ENCODE data around the gene KIF26A. TPM values are rescaled to one million over a fixed set of nuclear protein-coding genes. Genes with fewer than 3 reads are reported as not detected.

The KIF26A gene
- total and polyA plus RNA-seq, 2 donors from 2014 or later = 2.3 to 12.3 TPM

DNA sequence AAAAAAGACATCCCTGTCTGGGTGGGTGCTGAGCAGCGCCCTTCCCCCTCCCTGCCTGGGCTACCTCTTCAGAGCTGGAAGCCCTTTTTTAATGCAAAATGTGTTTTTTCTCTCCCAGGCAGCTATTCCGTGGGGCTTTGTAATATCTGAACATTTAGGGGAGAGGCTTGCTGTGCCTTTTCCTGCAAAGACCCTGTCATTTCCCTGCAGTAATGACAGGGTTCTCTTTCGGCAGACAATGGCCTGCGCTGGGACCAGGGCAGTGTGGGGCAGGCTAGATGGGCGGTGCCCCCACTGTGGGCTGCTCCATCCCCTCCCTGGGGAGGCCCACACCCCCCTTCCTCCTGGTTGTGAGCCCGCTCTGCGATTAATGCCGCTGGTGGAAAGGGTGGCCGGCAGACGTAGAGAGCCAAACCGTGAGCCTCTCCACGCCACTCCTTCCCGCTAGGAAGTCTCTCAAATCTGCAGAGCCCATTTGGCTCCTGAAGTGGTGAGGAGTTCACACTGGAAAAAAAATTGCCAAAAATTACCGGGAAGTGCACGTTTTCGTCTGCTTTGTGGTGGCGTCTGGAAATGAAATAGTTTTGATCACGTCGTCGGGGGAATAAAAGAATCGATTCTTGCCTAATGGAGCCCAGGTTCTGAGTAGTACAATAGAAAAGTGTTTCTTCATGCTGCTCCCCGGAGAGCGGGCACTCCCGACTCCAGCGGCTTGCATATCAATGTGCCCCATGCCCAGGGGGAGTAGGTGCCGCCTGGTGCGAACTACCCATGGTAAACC, 31.5 kb downstream of the KIF26A start:
- H3K36me3 ChIP-seq (ENCODE audit: control insufficient read depth in 2 of 3, insufficient read depth in 3 of 3, low read length in 3 of 3) = peaks cover 0 to 3% (median 0%) of the 10 kb centered on the region in 3 donors
- H3K9me3 ChIP-seq (ENCODE audit: control insufficient read depth in 2 of 3, insufficient read depth in 1 of 3, low read length in 3 of 3) = no peaks in the 10 kb centered on the region
- TF ChIP-seq, protein P1, sequence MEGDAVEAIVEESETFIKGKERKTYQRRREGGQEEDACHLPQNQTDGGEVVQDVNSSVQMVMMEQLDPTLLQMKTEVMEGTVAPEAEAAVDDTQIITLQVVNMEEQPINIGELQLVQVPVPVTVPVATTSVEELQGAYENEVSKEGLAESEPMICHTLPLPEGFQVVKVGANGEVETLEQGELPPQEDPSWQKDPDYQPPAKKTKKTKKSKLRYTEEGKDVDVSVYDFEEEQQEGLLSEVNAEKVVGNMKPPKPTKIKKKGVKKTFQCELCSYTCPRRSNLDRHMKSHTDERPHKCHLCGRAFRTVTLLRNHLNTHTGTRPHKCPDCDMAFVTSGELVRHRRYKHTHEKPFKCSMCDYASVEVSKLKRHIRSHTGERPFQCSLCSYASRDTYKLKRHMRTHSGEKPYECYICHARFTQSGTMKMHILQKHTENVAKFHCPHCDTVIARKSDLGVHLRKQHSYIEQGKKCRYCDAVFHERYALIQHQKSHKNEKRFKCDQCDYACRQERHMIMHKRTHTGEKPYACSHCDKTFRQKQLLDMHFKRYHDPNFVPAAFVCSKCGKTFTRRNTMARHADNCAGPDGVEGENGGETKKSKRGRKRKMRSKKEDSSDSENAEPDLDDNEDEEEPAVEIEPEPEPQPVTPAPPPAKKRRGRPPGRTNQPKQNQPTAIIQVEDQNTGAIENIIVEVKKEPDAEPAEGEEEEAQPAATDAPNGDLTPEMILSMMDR (IDR thresholded peaks at IDR 0.05; ENCODE audit: borderline replicate concordance, extremely low read depth, insufficient read depth) = no peak
- intact Hi-C loops (cut with DNase I) = no loop called here
- FAIRE-seq = no peak
- no peak overlapping the region for H3K27ac ChIP-seq (ENCODE audit: low read depth in 2 of 2, low read length in 2 of 2)
- no peak for DNase-seq
- peaks cover 2% of the 10 kb centered on the region for H3K27me3 ChIP-seq (ENCODE audit: control insufficient read depth, insufficient read depth, low read length)
- no peak overlapping the region for H3K9ac ChIP-seq (ENCODE audit: low read length in 3 of 3)
- H3K4me3 ChIP-seq (ENCODE audit: low read length in 3 of 3) = no peak overlapping the region
- no peaks in the 10 kb centered on the region for H3K4me1 ChIP-seq (ENCODE audit: control insufficient read depth in 2 of 3, insufficient read depth in 2 of 3, low read depth in 1 of 3, low read length in 3 of 3)

DNA sequence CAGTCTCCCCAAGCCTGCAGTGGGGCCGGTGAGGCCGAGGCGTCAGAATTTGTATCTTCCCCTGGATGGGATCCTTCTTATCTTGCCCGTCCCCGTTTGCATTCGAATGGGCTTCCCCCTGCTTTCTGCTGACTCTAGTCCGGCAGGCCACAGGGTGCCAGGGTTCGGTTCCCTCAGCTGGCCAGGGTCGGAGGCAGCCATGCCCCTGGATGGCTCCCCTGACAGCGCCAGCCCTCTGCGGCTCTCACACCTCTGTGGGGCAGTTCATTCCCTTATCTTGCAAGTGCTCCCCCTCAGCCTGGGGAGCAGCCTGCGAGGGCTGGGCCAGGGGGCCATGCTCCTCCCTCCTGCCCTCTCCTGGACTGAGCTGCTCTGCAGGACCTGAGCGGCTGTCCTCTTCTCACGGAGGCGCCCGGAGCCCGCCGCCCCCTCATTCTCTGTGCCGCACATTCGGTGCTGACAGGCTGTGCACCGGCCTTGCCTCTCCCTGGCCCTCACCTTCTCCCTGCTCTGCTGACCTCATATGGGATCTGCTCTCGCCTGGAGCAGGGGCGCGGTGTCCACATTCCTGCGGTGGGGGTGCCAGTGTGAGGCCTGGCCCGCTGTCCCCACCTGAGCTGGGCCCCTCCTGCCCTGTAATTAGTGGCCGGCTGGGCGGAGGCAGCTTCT, 32.8 kb downstream of the KIF26A start:
- TF ChIP-seq, protein P1 (IDR thresholded peaks at IDR 0.05; ENCODE audit: borderline replicate concordance, extremely low read depth, insufficient read depth) = no peak
- H3K27ac ChIP-seq (ENCODE audit: low read depth in 2 of 2, low read length in 2 of 2) = no peak overlapping the region
- DNase-seq (peak; percentile 73 to 92 (median 82)), FAIRE-seq (no peak)
- no peaks in the 10 kb centered on the region for H3K4me1 ChIP-seq (ENCODE audit: control insufficient read depth in 2 of 3, insufficient read depth in 2 of 3, low read depth in 1 of 3, low read length in 3 of 3)
- peak overlapping the region in 1 of 3 donors; percentile 32 for H3K4me3 ChIP-seq (ENCODE audit: low read length in 3 of 3)
- H3K9ac ChIP-seq (ENCODE audit: low read length in 3 of 3) = no peak overlapping the region
- H3K9me3 ChIP-seq (ENCODE audit: control insufficient read depth in 2 of 3, insufficient read depth in 1 of 3, low read length in 3 of 3) = no peaks in the 10 kb centered on the region
- intact Hi-C loops (cut with DNase I) = no loop called here
- H3K36me3 ChIP-seq (ENCODE audit: control insufficient read depth in 2 of 3, insufficient read depth in 3 of 3, low read length in 3 of 3) = no peaks in the 10 kb centered on the region
- H3K27me3 ChIP-seq (ENCODE audit: control insufficient read depth, insufficient read depth, low read length) = no peaks in the 10 kb centered on the region

DNA sequence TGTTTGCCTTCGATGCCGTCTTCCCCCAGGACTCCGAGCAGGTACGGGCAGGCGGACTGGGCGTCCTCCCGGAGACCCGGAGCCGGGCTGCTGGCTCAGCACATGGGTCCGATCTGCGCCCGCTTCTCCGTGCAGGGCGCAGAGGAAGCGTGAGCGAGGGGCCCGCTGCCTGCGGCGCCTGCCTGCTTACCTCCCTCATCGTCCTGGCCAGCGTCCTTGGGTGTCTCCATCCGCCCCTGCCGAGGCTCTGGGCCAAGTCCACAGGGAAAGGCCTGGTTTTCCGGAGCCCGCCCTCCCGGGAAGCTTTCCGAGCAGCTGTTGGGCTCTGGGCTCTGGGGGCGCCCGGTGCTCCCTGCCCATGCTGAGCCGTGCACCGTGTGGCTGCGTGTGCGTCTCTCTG, 33.5 kb downstream of the KIF26A start:
- Histone ChIP-seq H3K36me3 (ENCODE audit: control insufficient read depth in 2 of 3, insufficient read depth in 3 of 3, low read length in 3 of 3) (no peaks in the 10 kb centered on the region), H3K27ac (ENCODE audit: low read depth in 2 of 2, low read length in 2 of 2) (no peak overlapping the region), H3K9ac (ENCODE audit: low read length in 3 of 3) (peak overlapping the region in 1 of 3 donors; percentile 12), H3K4me1 (ENCODE audit: control insufficient read depth in 2 of 3, insufficient read depth in 2 of 3, low read depth in 1 of 3, low read length in 3 of 3) (no peaks in the 10 kb centered on the region), H3K4me3 (ENCODE audit: low read length in 3 of 3) (peak overlapping the region in 1 of 3 donors; percentile 32), H3K27me3 (ENCODE audit: control insufficient read depth, insufficient read depth, low read length) (no peaks in the 10 kb centered on the region), H3K9me3 (ENCODE audit: control insufficient read depth in 2 of 3, insufficient read depth in 1 of 3, low read length in 3 of 3) (no peaks in the 10 kb centered on the region)
- intact Hi-C loops (cut with DNase I) = no loop called here
- FAIRE-seq = no peak
- TF ChIP-seq, protein P1 (IDR thresholded peaks at IDR 0.05; ENCODE audit: borderline replicate concordance, extremely low read depth, insufficient read depth) = no peak
- DNase-seq = no peak
